B cell (primary cell): ENCODE data around the gene NRXN2. TPM values are rescaled to one million over a fixed set of nuclear protein-coding genes. Genes with fewer than 3 reads are reported as not detected.

Source experiments
- ATAC-seq: fragments of 200-7000 bp; cut with Tn5 transposase; one replicate; pipeline ENCODE4 v1.10.0; 2021; ENCODE audit warnings: low read depth, mild to moderate bottlenecking, moderate number of reproducible peaks, moderate library complexity
- CTCF ChIA-PET: fragments of 350-600 bp; sonication (Branson Sonifier 250); formaldehyde crosslinking; loops from one replicate; lab custom pipeline; 2021; ENCODE audit warnings: antibody characterized with exemption, inconsistent platforms; lab: Charles Lee
- POLR2A ChIA-PET: fragments of 350-600 bp; sonication (Branson Sonifier 250); formaldehyde crosslinking; loops from one replicate; lab custom pipeline; 2021; ENCODE audit warnings: antibody characterized with exemption; lab: Charles Lee
- DNase-seq: peaks from one replicate; pipeline ENCODE4 v3.0.0; 2013
- H2AFZ ChIP-seq: 2 replicates; pipeline ENCODE4 v1.6.1; 2012; ENCODE audit warnings: mild to moderate bottlenecking, low read depth, low read length; ENCODE audit not compliant: insufficient read depth, poor library complexity, severe bottlenecking
- H3K27ac ChIP-seq, 2 donors: 1 replicate in 1 of 2; 2 replicates in 1 of 2; pipeline ENCODE4 v1.5.1; 2012 to 2013; ENCODE audit warnings: low read length in 2 of 2, mild to moderate bottlenecking in 2 of 2, moderate library complexity in 1 of 2
- H3K27me3 ChIP-seq, 4 experiments: fragments of 200-600 bp in 1 of 4; sonication (generic) in 1 of 4; replicated peaks in 1 of 4; 1 replicate in 2 of 4; 2 replicates in 2 of 4; pipeline versions ENCODE4 v1.6.1 to v1.7.0; 2013 to 2016; ENCODE audit warnings: low read length in 3 of 4, mild to moderate bottlenecking in 2 of 4, mixed read lengths in 1 of 4, moderate library complexity in 1 of 4; ENCODE audit not compliant: insufficient read depth in 4 of 4, control insufficient read depth in 3 of 4; ENCODE audit errors: control extremely low read depth in 1 of 4
- H3K36me3 ChIP-seq, 2 experiments: replicated peaks in 1 of 2; 1 replicate in 1 of 2; 2 replicates in 1 of 2; pipeline versions ENCODE4 v1.6.1 to v1.7.1; 2013; ENCODE audit warnings: low read length in 1 of 2; ENCODE audit not compliant: insufficient read depth in 2 of 2, control insufficient read depth in 1 of 2; ENCODE audit errors: control extremely low read depth in 1 of 2, extremely low read depth in 1 of 2
- H3K4me1 ChIP-seq, 2 donors: fragments of 200-600 bp in 1 of 2; sonication (generic) in 1 of 2; 1 replicate in 1 of 2; 2 replicates in 1 of 2; pipeline versions ENCODE4 v1.5.1 to v1.6.1; 2013 to 2017; ENCODE audit warnings: low read length in 2 of 2; ENCODE audit not compliant: control insufficient read depth in 2 of 2, insufficient read depth in 2 of 2
- H3K4me2 ChIP-seq: replicated peaks from 2 replicates; pipeline ENCODE3; 2012; ENCODE audit warnings: mild to moderate bottlenecking, low read depth, low read length; ENCODE audit not compliant: poor library complexity, severe bottlenecking
- H3K4me3 ChIP-seq, 5 experiments: fragments of 200-600 bp in 1 of 5; sonication (generic) in 1 of 5; 1 replicate in 3 of 5; 2 replicates in 2 of 5; pipeline versions ENCODE4 v1.5.1 to v1.7.0; 2011 to 2016; ENCODE audit warnings: low read length in 4 of 5, mild to moderate bottlenecking in 4 of 5, low read depth in 2 of 5, control low read depth in 1 of 5, moderate library complexity in 1 of 5; ENCODE audit not compliant: insufficient read depth in 1 of 5; ENCODE audit errors: control extremely low read depth in 1 of 5, extremely low read depth in 1 of 5
- H3K79me2 ChIP-seq: fragments of 200-600 bp; sonication (generic); one replicate; pipeline ENCODE4 v1.6.0; 2016; ENCODE audit warnings: low read length; ENCODE audit not compliant: control insufficient read depth, insufficient read depth
- H3K9ac ChIP-seq: fragments of 200-600 bp; sonication (generic); 2 replicates; pipeline ENCODE4 v1.6.1; 2017; ENCODE audit warnings: mild to moderate bottlenecking, low read length, moderate library complexity
- H3K9me3 ChIP-seq, 3 donors: one replicate each; pipeline versions ENCODE4 v1.6.1 to v1.7.1; 2013; ENCODE audit warnings: low read length in 2 of 3; ENCODE audit not compliant: control insufficient read depth in 2 of 3, insufficient read depth in 1 of 3; ENCODE audit errors: control extremely low read depth in 1 of 3
- H4K20me1 ChIP-seq: 2 replicates; pipeline ENCODE4 v1.6.0; 2012; ENCODE audit warnings: mild to moderate bottlenecking, low read length; ENCODE audit not compliant: insufficient read depth, control insufficient read depth, poor library complexity, severe bottlenecking
- H3K27ac Mint-ChIP-seq: one replicate; pipeline ENCODE4 v1.8.0; 2021; ENCODE audit warnings: mixed read lengths
- H3K27me3 Mint-ChIP-seq: one replicate; pipeline ENCODE4 v1.8.0; 2021; ENCODE audit warnings: mixed read lengths
- H3K4me1 Mint-ChIP-seq: one replicate; pipeline ENCODE4 v1.8.0; 2021; ENCODE audit warnings: mixed read lengths
- H3K4me3 Mint-ChIP-seq: one replicate; pipeline ENCODE4 v1.8.0; 2021; ENCODE audit warnings: mixed read lengths
- H3K9me3 Mint-ChIP-seq: one replicate; pipeline ENCODE4 v1.8.0; 2022; ENCODE audit warnings: mixed read lengths; ENCODE audit not compliant: insufficient read depth
- CTCF ChIP-seq: fragments of 200-600 bp; IDR thresholded peaks from one replicate; pipeline ENCODE4 v1.8.0; 2022; ENCODE audit warnings: antibody characterized with exemption, mild to moderate bottlenecking
- EZH2 ChIP-seq: IDR thresholded peaks from 2 replicates; pipeline ENCODE4 v1.6.1; 2012; ENCODE audit warnings: borderline replicate concordance, low read depth, mild to moderate bottlenecking, moderate library complexity, low read length; ENCODE audit not compliant: insufficient read depth, poor library complexity, severe bottlenecking
- WGBS: methylation state at CpG from one replicate; pipeline ENCODE4 v1.1.5; 2013; ENCODE audit warnings: missing lambda C conversion rate; ENCODE audit not compliant: insufficient coverage; 5-methylcytosine and 5-hydroxymethylcytosine counted together
- intact Hi-C: fragments of 100-400 bp; cut with micrococcal nuclease; formaldehyde crosslinking; loops from one replicate; pipeline ENCODE4 v1.10.0; 2022
- polyA plus RNA-seq: library from polyadenylated mRNA; depleted of rRNA; stranded (reverse); fragments of >200 nt; gene quantifications from 2 replicates; pipeline ENCODE4 v1.2.3, GENCODE V29; 2012
- total RNA-seq, 2 donors: library from RNA; stranded (reverse); fragments of 120-200 nt in 1 of 2; gene quantifications; 1 replicate in 1 of 2; 2 replicates in 1 of 2; pipeline versions ENCODE4 v1.2.3 to v1.2.4, GENCODE V29; 2013 to 2022

NRXN2 gene
- total and polyA plus RNA-seq, 2 donors (not counting 1 experiment from before 2014, with no cell fraction given), result 0.01 to 0.52 TPM

GRCh38 chr11:64632237-64632636, 90.8 kb downstream of the NRXN2 start:
- H3K4me3 ChIP-seq, result no peak overlapping the region
- peaks cover 18% of the 10 kb centered on the region for H3K4me1 Mint-ChIP-seq
- no peak overlapping the region for H3K27ac Mint-ChIP-seq
- H3K27me3 Mint-ChIP-seq, result peaks cover 16% of the 10 kb centered on the region
- ChIA-PET POLR2A (no interaction called here), CTCF (no interaction called here)
- H3K4me2 ChIP-seq, result no peak overlapping the region
- ATAC-seq, result no peak
- peaks cover 0 to 23% (median 0%) of the 10 kb centered on the region in 4 experiments for H3K27me3 ChIP-seq
- no peak for TF ChIP-seq EZH2
- TF ChIP-seq CTCF, result no peak
- 100% methylated on average over 2 of the region's 6 CpGs for WGBS
- H3K79me2 ChIP-seq, result no peaks in the 10 kb centered on the region
- no peak overlapping the region for H3K27ac ChIP-seq
- peaks cover 0 to 16% of the 10 kb centered on the region in 2 donors for H3K4me1 ChIP-seq
- H3K36me3 ChIP-seq, result no peaks in the 10 kb centered on the region
- H3K9me3 Mint-ChIP-seq, result no peaks in the 10 kb centered on the region
- peaks cover 0 to 4% (median 0%) of the 10 kb centered on the region in 3 donors for H3K9me3 ChIP-seq
- H2AFZ ChIP-seq, result no peak overlapping the region
- intact Hi-C loops, result no loop called here
- no peak for DNase-seq
- H3K9ac ChIP-seq, result no peak overlapping the region
- no peak overlapping the region for H3K4me3 Mint-ChIP-seq
- H4K20me1 ChIP-seq, result no peaks in the 10 kb centered on the region

GRCh38 chr11:64631675-64632074, 91.3 kb downstream of the NRXN2 start:
- H3K27ac Mint-ChIP-seq, result no peak overlapping the region
- TF ChIP-seq CTCF, result no peak
- no peak for TF ChIP-seq EZH2
- ATAC-seq, result no peak

More at GRCh38 chr11:64631675-64632074, 91.3 kb downstream of the NRXN2 start:
- Histone ChIP-seq H3K9ac (no peak overlapping the region), H3K4me2 (no peak overlapping the region), H3K4me3 (no peak overlapping the region), H3K9me3 (no peaks in the 10 kb centered on the region), H2AFZ (no peak overlapping the region), H3K36me3 (no peaks in the 10 kb centered on the region), H4K20me1 (no peaks in the 10 kb centered on the region), H3K27me3 (peaks cover 0 to 17% (median 0%) of the 10 kb centered on the region in 4 experiments), H3K4me1 (peaks cover 0 to 11% of the 10 kb centered on the region in 2 donors), H3K27ac (no peak overlapping the region), H3K79me2 (no peaks in the 10 kb centered on the region)
- ChIA-PET POLR2A (no interaction called here), CTCF (no interaction called here)
- Mint-ChIP-seq H3K4me1 (peaks cover 18% of the 10 kb centered on the region), H3K9me3 (no peaks in the 10 kb centered on the region), H3K4me3 (no peak overlapping the region), H3K27me3 (peaks cover 16% of the 10 kb centered on the region)
- DNase-seq, result no peak
- 34% methylated on average over 4 of the region's 4 CpGs for WGBS
- intact Hi-C loops, result no loop called here
